GM23338 (cell line): ENCODE measurements around the gene EIF2B5. TPM values are rescaled to one million over a fixed set of nuclear protein-coding genes. Genes with fewer than 3 reads are reported as not detected.
A peak's percentile ranks its signal among the peaks of the same experiment; 100 is the strongest.

Source experiments
- ATAC-seq: fragments of 200-7000 bp; cut with Tn5 transposase; 3 replicates; pipeline ENCODE4 v1.9.1; 2020
- DNase-seq: peaks from one replicate; pipeline ENCODE4 v3.0.0-alpha.2; 2015; ENCODE audit warnings: low spot score
- H2AFZ ChIP-seq: fragments of 200-600 bp; sonication (generic); 2 replicates; pipeline ENCODE4 v1.8.0; 2016; ENCODE audit warnings: antibody characterized with exemption, mild to moderate bottlenecking, moderate library complexity
- H3F3A ChIP-seq: fragments of 200-600 bp; sonication (generic); replicated peaks from 2 replicates; pipeline ENCODE4 v1.8.0; 2017; ENCODE audit warnings: antibody characterized with exemption, mixed run types, low read depth
- H3K27ac ChIP-seq: fragments of 200-600 bp; sonication (generic); 2 replicates; pipeline ENCODE4 v1.6.1; 2016; ENCODE audit warnings: low read depth
- H3K27me3 ChIP-seq: fragments of 200-600 bp; sonication (generic); 2 replicates; pipeline ENCODE4 v1.8.0; 2016; ENCODE audit warnings: mild to moderate bottlenecking, mixed run types, moderate library complexity; ENCODE audit not compliant: insufficient read depth
- H3K36me3 ChIP-seq: fragments of 200-600 bp; sonication (generic); 2 replicates; pipeline ENCODE4 v1.8.0; 2016; ENCODE audit warnings: mild to moderate bottlenecking; ENCODE audit not compliant: insufficient read depth
- H3K4me1 ChIP-seq: fragments of 200-600 bp; sonication (generic); 2 replicates; pipeline ENCODE4 v1.8.0; 2016; ENCODE audit warnings: mild to moderate bottlenecking, moderate library complexity; ENCODE audit not compliant: insufficient read depth
- H3K4me2 ChIP-seq: fragments of 200-600 bp; sonication (generic); 2 replicates; pipeline ENCODE4 v1.7.1; 2017; ENCODE audit warnings: mixed run types
- H3K4me3 ChIP-seq: fragments of 200-600 bp; sonication (generic); 2 replicates; pipeline ENCODE4 v1.6.1; 2016; ENCODE audit warnings: mixed run types
- H3K79me2 ChIP-seq: fragments of 200-600 bp; sonication (generic); replicated peaks from 2 replicates; pipeline ENCODE4 v1.8.0; 2017; ENCODE audit warnings: mild to moderate bottlenecking; ENCODE audit not compliant: insufficient read depth
- H3K9me2 ChIP-seq: fragments of 200-600 bp; sonication (generic); 2 replicates; pipeline ENCODE4 v1.8.0; 2017; ENCODE audit not compliant: insufficient read depth
- H4K20me1 ChIP-seq: fragments of 200-600 bp; sonication (generic); replicated peaks from 2 replicates; pipeline ENCODE4 v1.8.0; 2017; ENCODE audit warnings: mild to moderate bottlenecking; ENCODE audit not compliant: insufficient read depth
- H3K27ac Mint-ChIP-seq: 2 replicates; pipeline ENCODE4 v1.8.0; 2020; ENCODE audit warnings: inconsistent platforms, mild to moderate bottlenecking, moderate library complexity, mixed read lengths
- H3K27me3 Mint-ChIP-seq: 3 replicates; pipeline ENCODE4 v1.8.0; 2022; ENCODE audit warnings: low read depth, mild to moderate bottlenecking, moderate library complexity, mixed read lengths, inconsistent platforms; ENCODE audit not compliant: insufficient read depth, poor library complexity
- H3K36me3 Mint-ChIP-seq: 3 replicates; pipeline ENCODE4 v1.8.0; 2021; ENCODE audit warnings: low read depth, mild to moderate bottlenecking, inconsistent platforms, moderate library complexity, mixed read lengths
- H3K4me1 Mint-ChIP-seq: 3 replicates; pipeline ENCODE4 v1.8.0; 2020; ENCODE audit warnings: mild to moderate bottlenecking, inconsistent platforms, mixed read lengths
- H3K4me3 Mint-ChIP-seq: 3 replicates; pipeline ENCODE4 v1.8.0; 2021; ENCODE audit warnings: moderate library complexity, mild to moderate bottlenecking, inconsistent platforms, mixed read lengths
- H3K9me3 Mint-ChIP-seq: 3 replicates; pipeline ENCODE4 v1.8.0; 2020; ENCODE audit warnings: moderate library complexity, mild to moderate bottlenecking, inconsistent platforms, mixed read lengths
- CREB1 ChIP-seq: fragments of 250-450 bp; sonication (Bioruptor Pico); IDR thresholded peaks from 2 replicates; pipeline ENCODE4 v1.5.0; 2020; ENCODE audit warnings: low read depth, mild to moderate bottlenecking, moderate library complexity
- EZH2 ChIP-seq: fragments of 200-600 bp; sonication (generic); IDR thresholded peaks from one replicate; pipeline ENCODE4 v1.8.0; 2017; ENCODE audit warnings: antibody characterized with exemption, mild to moderate bottlenecking, low read depth; ENCODE audit not compliant: unreplicated experiment
- EZH2phosphoT487 ChIP-seq: fragments of 200-600 bp; sonication (generic); IDR thresholded peaks from one replicate; pipeline ENCODE4 v1.8.1; 2018; ENCODE audit warnings: antibody characterized with exemption; ENCODE audit not compliant: unreplicated experiment
- POLR2AphosphoS5 ChIP-seq: IDR thresholded peaks from 2 replicates; pipeline ENCODE4 v1.6.1; 2016; ENCODE audit warnings: antibody characterized with exemption, low read depth
- STAT1 ChIP-seq: IDR thresholded peaks from one replicate; pipeline ENCODE4 v1.6.1; 2016; ENCODE audit warnings: antibody characterized with exemption; ENCODE audit not compliant: unreplicated experiment
- ZNF114 ChIP-seq: fragments of 250-450 bp; sonication (Bioruptor Pico); IDR thresholded peaks from 2 replicates; pipeline ENCODE4 v1.5.0; 2020; ENCODE audit warnings: mild to moderate bottlenecking, moderate library complexity
- ZNF331 ChIP-seq: fragments of 250-450 bp; sonication (Bioruptor Pico); IDR thresholded peaks from 2 replicates; pipeline ENCODE4 v1.5.0; 2020; ENCODE audit warnings: low read depth, mild to moderate bottlenecking, moderate library complexity
- polyA plus RNA-seq: library from polyadenylated mRNA; unstranded; fragments of >200 nt; fragmentation: Nextera tagmentation; extraction: Ambion mirVana; gene quantifications from 2 replicates; pipeline ENCODE4 v1.2.1, GENCODE V29; 2016
- total RNA-seq: library from RNA; depleted of rRNA; stranded (reverse); fragments of >200 nt; shearing (Covaris generic); gene quantifications from 2 replicates; pipeline ENCODE4 v1.2.3, GENCODE V29; 2014
- TF ChIP-seq, protein P1 (sequence below): fragments of 250-450 bp; sonication (Bioruptor Pico); IDR thresholded peaks from 2 replicates; pipeline ENCODE4 v1.5.0; 2020; ENCODE audit warnings: mild to moderate bottlenecking, moderate library complexity
- TF ChIP-seq, protein P2 (sequence below): IDR thresholded peaks from 2 replicates; pipeline ENCODE4 v1.6.1; 2016; ENCODE audit warnings: antibody characterized with exemption
- TF ChIP-seq, protein P3 (sequence below), 2 experiments: fragments of 200-600 bp in 1 of 2; sonication (generic) in 1 of 2; conservative IDR thresholded peaks; 2 replicates each; pipeline versions ENCODE4 v1.5.1 to v1.6.1; 2016 to 2017; ENCODE audit warnings: antibody characterized with exemption in 2 of 2, low read depth in 2 of 2, mild to moderate bottlenecking in 2 of 2, moderate library complexity in 1 of 2

Gene EIF2B5
- total and polyA plus RNA-seq, 2 experiments from 2014 or later, result 26.4 to 43.3 TPM

DNA sequence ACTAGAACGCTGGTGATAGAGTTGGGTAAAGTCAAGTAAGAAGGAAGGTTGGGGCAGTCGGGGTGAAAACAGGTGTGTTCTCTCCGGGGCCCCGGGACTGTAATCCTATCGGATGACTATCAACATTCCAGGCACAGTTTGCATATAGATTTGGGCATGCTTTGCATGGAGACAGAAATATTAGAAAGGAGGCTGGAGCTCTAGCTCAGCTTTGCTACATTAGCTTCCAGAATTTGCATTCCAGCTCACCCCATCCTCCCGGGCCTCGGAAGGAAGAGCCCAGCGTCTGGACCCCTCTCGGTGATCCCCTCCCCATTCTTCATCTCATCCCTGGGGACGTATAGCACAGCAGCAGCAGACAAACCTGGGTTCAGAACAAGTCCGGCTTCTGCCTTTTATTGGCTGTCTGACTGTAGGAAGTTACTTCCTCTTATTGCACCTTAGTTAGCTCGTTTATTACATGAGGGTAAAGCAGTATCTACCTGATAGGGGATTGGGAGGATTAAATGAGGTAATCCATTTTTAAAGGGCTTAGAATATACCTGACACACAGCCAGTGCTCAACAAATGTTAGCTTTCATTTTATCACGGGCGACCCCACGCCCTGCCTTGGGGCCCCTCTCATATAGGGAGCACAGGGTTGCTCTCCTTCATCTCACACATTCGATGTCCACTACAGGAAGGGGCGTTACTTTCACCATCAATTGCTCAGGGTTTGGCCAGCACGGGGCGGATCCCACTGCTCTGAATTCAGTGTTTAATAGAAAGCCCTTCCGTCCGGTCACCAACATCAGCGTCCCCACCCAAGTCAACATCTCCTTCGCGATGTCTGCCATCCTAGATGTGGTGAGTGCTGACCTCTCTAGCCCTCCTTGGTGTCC is 35.1 kb upstream of the EIF2B5 start (continued):
- TF ChIP-seq, protein P1, sequence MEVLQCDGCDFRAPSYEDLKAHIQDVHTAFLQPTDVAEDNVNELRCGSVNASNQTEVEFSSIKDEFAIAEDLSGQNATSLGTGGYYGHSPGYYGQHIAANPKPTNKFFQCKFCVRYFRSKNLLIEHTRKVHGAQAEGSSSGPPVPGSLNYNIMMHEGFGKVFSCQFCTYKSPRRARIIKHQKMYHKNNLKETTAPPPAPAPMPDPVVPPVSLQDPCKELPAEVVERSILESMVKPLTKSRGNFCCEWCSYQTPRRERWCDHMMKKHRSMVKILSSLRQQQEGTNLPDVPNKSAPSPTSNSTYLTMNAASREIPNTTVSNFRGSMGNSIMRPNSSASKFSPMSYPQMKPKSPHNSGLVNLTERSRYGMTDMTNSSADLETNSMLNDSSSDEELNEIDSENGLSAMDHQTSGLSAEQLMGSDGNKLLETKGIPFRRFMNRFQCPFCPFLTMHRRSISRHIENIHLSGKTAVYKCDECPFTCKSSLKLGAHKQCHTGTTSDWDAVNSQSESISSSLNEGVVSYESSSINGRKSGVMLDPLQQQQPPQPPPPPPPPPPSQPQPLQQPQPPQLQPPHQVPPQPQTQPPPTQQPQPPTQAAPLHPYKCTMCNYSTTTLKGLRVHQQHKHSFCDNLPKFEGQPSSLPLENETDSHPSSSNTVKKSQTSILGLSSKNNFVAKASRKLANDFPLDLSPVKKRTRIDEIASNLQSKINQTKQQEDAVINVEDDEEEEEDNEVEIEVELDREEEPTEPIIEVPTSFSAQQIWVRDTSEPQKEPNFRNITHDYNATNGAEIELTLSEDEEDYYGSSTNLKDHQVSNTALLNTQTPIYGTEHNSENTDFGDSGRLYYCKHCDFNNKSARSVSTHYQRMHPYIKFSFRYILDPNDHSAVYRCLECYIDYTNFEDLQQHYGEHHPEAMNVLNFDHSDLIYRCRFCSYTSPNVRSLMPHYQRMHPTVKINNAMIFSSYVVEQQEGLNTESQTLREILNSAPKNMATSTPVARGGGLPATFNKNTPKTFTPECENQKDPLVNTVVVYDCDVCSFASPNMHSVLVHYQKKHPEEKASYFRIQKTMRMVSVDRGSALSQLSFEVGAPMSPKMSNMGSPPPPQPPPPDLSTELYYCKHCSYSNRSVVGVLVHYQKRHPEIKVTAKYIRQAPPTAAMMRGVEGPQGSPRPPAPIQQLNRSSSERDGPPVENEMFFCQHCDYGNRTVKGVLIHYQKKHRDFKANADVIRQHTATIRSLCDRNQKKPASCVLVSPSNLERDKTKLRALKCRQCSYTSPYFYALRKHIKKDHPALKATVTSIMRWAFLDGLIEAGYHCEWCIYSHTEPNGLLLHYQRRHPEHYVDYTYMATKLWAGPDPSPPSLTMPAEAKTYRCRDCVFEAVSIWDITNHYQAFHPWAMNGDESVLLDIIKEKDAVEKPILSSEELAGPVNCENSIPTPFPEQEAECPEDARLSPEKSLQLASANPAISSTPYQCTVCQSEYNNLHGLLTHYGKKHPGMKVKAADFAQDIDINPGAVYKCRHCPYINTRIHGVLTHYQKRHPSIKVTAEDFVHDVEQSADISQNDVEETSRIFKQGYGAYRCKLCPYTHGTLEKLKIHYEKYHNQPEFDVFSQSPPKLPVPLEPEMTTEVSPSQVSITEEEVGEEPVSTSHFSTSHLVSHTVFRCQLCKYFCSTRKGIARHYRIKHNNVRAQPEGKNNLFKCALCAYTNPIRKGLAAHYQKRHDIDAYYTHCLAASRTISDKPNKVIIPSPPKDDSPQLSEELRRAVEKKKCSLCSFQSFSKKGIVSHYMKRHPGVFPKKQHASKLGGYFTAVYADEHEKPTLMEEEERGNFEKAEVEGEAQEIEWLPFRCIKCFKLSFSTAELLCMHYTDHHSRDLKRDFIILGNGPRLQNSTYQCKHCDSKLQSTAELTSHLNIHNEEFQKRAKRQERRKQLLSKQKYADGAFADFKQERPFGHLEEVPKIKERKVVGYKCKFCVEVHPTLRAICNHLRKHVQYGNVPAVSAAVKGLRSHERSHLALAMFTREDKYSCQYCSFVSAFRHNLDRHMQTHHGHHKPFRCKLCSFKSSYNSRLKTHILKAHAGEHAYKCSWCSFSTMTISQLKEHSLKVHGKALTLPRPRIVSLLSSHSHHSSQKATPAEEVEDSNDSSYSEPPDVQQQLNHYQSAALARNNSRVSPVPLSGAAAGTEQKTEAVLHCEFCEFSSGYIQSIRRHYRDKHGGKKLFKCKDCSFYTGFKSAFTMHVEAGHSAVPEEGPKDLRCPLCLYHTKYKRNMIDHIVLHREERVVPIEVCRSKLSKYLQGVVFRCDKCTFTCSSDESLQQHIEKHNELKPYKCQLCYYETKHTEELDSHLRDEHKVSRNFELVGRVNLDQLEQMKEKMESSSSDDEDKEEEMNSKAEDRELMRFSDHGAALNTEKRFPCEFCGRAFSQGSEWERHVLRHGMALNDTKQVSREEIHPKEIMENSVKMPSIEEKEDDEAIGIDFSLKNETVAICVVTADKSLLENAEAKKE (CRISPR knock-in tag), result no peak
- TF ChIP-seq, protein P2, sequence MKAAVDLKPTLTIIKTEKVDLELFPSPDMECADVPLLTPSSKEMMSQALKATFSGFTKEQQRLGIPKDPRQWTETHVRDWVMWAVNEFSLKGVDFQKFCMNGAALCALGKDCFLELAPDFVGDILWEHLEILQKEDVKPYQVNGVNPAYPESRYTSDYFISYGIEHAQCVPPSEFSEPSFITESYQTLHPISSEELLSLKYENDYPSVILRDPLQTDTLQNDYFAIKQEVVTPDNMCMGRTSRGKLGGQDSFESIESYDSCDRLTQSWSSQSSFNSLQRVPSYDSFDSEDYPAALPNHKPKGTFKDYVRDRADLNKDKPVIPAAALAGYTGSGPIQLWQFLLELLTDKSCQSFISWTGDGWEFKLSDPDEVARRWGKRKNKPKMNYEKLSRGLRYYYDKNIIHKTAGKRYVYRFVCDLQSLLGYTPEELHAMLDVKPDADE, result no peak
- no peak for TF ChIP-seq CREB1 (CRISPR knock-in tag)

DNA sequence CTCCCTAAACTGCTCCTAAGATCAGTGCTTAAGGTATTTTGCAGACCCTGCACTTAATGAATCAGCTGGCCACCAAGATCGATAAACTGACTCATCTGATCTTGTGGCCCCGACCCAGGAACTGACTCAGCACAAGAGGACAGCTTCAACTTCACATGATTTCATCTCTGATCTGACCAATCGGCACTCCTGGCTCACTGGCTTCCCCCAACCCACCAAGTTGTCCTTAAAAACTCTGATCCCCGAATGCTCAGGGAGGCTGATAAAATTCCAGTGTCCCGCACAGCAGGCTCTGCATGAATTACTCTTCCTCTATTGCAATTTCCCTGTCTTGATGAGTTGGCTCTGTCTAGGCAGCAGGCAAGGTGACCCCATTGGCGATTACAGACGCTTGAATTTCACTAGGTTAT is 24.8 kb upstream of the EIF2B5 start:
- H3K27ac ChIP-seq, result no peak overlapping the region
- ATAC-seq (no peak; the same call in 1 of the 3 replicates), DNase-seq (peak; percentile 38)
- no peaks in the 10 kb centered on the region for H3K4me1 ChIP-seq
- peaks cover 6% of the 10 kb centered on the region for H3K27me3 Mint-ChIP-seq
- H3K27ac Mint-ChIP-seq, result peak overlapping the region; percentile 88
- H2AFZ ChIP-seq, result peak overlapping the region; percentile 5; the same call in 1 of the 2 replicates
- H3K4me3 ChIP-seq, result no peak overlapping the region
- H4K20me1 ChIP-seq, result no peaks in the 10 kb centered on the region
- H3K4me3 Mint-ChIP-seq, result no peak overlapping the region
- no peaks in the 10 kb centered on the region for H3K36me3 Mint-ChIP-seq
- no peaks in the 10 kb centered on the region for H3K9me2 ChIP-seq
- H3K4me1 Mint-ChIP-seq, result peaks cover 6% of the 10 kb centered on the region
- H3K4me2 ChIP-seq, result no peak overlapping the region
- no peaks in the 10 kb centered on the region for H3F3A ChIP-seq
- no peaks in the 10 kb centered on the region for H3K9me3 Mint-ChIP-seq
- TF ChIP-seq CREB1 (CRISPR knock-in tag) (no peak), EZH2 (no peak), STAT1 (no peak), ZNF114 (CRISPR knock-in tag) (no peak), EZH2phosphoT487 (no peak), ZNF331 (no peak), POLR2AphosphoS5 (no peak)
- TF ChIP-seq, protein P2, result no peak
- TF ChIP-seq, protein P3, sequence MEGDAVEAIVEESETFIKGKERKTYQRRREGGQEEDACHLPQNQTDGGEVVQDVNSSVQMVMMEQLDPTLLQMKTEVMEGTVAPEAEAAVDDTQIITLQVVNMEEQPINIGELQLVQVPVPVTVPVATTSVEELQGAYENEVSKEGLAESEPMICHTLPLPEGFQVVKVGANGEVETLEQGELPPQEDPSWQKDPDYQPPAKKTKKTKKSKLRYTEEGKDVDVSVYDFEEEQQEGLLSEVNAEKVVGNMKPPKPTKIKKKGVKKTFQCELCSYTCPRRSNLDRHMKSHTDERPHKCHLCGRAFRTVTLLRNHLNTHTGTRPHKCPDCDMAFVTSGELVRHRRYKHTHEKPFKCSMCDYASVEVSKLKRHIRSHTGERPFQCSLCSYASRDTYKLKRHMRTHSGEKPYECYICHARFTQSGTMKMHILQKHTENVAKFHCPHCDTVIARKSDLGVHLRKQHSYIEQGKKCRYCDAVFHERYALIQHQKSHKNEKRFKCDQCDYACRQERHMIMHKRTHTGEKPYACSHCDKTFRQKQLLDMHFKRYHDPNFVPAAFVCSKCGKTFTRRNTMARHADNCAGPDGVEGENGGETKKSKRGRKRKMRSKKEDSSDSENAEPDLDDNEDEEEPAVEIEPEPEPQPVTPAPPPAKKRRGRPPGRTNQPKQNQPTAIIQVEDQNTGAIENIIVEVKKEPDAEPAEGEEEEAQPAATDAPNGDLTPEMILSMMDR (conservative IDR thresholded peaks at IDR 0.05; ENCODE audit: low read depth in 2 of 2), result no peak
- H3K27me3 ChIP-seq, result no peaks in the 10 kb centered on the region
- H3K79me2 ChIP-seq, result no peaks in the 10 kb centered on the region
- no peaks in the 10 kb centered on the region for H3K36me3 ChIP-seq
